ENCODE measurements around the gene ELFN1.

Gene ELFN1

GRCh38 chr7:1677206-1678080 is 7.4 kb downstream of the ELFN1 start:
- FAIRE-seq: no peak

DNA sequence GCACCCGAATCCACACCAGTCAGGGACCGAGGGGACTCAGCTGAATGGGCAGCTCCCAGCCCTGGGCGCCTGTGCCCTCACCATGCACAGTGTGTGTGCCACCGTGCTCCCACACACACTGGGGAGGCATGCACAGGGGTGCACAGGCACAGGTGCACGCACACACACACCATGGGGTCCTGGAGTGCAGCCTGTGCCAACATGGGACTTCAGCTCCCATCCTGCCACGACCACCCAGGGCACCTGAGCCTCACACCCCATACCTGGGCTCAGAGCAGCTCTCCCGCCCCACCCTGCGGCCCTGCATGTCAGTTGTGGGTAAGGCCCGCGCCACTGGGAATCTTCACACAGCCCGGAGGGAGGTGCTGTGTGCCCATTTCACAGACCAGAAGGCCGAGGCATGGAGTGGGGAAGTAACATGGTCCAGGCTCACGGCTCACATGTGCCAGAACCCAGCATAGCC is 8.0 kb downstream of the ELFN1 start:
- FAIRE-seq: no peak

DNA sequence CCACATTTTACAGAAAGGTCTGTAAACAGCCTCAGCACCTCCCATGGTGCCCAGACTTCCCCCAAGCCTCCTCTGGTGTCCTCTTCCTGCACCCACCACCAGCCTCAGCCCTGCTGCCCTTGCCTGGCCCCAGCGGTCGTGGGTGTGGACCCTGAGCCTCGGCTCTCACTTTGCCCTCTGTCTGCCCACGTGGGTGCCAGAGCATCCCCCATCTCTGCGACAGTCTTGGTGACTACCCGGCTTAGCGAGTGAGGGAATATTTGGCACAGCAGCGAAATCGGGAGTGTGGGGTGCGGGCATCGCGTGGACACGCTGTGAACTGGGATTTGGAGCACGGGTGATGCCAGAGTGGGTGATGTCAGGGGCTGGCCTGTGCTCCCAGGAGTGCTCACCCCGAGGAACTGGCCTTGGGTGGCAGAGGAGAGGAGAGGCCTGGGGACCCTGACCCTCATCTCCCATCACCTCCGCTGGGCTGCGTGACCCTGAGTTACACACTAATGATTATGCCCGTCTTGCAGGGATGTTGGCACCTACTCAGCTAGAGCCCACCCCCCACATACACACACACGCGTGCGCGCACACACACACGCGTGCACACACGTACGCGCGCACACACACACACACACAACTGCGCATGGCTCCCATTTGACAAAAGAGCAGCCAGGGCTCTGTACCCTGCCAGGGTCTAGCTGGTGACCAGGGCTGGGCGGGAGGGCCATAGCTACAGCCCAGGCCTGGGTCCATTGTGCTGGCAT is 8.7 kb downstream of the ELFN1 start:
- FAIRE-seq: no peak

DNA sequence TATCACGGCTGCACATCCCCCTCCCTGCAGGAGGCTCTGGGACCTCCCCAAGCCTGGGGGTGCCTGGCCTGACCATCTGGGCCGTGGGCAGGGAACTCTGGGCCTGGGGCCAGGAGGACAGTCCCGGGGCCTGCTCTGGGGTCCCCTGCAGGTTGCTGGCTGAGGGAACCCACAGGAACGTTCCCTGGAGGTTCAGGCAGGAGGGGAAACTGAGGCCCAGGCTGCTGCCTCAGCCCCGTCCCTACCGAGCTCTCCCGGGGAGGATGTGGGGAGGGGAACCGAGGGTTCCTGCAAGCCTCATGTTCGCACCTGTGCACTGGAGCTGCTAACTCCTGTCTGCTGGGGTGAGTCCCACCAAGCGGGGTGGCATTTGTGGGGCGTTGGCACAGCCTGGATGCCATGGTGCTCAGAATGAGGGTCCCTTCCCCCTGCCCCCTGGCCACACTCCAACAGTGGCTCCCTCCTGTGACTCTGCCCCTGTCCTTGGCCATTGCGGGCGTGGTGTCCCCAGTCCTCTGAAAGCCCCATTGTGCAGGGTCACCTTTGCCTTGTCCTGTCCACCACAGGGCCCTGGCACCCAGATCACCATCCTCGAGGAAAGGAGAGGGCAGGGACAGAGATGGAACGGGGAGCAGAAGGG is 9.4 kb downstream of the ELFN1 start:
- FAIRE-seq: no peak

- FAIRE-seq: no peak
Observed at GRCh38 chr7:1679966-1680730, 10.1 kb downstream of the ELFN1 start.

DNA sequence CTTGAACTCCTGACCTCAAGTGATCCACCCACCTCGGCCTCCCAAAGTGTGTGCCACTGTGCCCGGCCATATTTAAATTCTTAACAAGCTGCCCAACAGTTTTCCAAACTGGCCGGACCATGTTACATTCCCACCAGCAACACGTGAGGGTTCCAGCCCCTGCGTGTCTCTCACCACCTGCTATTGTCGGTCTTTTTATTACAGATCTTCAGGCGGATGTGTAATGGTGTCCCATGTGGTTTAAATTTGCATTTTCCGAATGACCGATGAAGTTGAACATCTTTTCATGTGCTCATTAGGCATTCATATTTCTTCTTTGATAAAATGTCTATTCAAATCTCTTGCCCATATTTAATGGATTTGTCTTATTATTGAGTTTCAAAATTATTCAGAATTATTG is 11.5 kb downstream of the ELFN1 start:
- no peak for FAIRE-seq

- no peak for FAIRE-seq
Observed at GRCh38 chr7:1685000-1685624, 15.0 kb downstream of the ELFN1 start.

GRCh38 chr7:1688542-1688941 is 18.5 kb downstream of the ELFN1 start:
- no peak for FAIRE-seq

DNA sequence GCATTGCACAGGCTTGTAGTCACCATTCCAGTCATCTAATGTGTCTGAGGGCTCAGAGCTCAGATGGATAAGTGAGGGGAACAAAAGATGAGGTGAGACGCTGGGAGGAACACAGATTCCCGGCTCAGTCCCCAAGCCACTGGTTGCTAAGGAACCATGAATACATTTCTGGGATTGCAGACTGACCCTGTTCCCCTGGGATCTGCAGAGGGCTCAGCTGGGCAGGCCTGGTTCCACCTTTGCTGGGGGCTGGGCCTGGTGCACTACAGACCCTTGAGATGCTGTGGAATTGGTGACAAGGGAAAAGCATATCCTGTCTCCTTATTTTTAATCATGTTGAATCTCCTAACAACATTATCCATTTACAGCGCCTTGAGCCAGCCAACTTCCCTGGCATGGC is 19.2 kb downstream of the ELFN1 start:
- no peak for FAIRE-seq

DNA sequence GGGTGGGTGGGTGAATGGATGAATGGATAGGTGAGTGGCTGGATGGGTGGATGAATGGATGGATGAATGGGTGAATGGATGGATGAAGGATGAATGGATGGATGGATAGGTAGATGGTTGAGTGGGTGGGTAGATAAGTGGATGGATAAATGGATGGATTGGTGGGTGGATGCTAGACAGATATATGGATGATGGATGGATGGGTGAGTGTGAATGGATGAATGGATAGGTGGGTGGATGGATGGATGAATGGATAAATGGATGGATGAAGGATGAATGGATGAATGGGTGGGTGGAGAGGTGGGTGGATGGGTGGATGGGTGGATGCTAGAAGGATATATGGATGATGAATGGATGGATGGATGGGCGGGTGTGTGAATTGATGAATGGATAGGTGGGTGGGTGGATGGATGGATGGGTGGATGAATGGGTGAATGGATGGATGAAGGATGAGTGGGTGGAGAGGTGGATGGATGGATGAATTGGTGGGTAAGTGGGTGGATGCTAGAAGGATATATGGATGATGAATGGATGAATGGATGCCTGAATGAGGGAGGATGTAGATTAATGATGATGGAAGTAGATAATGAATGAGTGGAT is 20.4 kb downstream of the ELFN1 start:
- no peak for FAIRE-seq

DNA sequence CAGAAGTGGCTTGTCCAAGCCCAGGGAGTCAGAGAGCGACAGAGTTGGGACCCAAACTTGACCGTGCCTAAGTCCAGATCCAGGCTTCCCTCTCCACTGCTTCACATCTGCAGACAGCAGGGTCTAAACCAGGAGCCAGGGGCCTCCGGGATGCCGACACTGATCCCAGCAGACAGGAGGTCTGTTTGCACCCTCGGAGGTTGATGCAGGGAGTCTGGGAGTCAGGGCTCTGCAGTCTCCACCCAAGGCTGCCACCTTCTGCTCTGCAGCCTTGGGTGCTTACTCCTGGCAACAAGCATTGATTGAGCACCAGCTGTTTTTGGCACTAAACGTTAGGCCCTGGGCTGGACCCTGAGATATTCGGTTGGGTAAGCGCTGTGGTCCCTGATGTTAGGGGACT is 21.0 kb downstream of the ELFN1 start:
- FAIRE-seq: no peak

- FAIRE-seq: no peak
Observed at GRCh38 chr7:1691601-1692514, 21.8 kb downstream of the ELFN1 start.

DNA sequence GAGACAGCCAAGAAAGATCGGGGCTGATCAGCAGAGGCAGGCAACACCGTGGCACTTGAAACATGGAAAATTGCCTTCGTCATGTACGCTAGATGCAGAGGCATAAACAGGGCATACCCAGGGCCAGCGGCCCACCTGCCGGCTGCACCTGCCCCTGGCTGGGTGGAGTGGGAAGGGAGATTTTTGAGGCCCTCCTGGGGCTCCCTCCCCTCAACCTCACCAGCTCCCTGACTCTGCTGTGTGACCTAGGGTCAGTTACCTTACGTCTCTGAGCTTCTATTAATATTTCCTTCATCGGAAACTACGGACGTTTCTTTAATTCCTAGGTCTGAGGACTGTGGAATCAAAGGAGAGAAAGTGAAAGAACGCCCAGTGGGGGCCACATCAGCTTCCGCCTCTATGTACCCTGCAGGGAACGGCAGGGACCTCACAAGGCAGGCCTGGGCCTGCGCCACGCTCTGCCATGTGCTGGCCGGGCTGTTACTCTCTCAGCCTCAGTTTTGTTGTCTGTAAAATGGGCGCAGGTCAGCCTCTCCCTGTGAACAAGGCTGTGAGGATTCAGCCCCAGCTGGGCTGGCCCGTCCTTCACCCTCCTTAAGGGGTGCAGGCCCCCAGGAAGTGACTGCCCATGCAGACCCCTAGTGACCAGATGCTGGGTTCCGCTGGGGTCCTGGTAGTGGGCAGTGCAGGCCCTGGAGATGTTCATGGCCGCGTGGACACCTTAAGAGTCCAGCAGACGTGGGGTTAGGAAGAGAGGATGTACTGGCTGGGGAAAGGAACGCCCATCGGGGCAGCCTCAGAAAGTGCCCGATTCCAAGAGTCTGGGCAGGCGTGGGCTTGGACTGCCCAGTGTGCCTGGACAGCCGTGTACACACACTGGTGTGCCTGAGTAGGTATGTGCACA is 22.7 kb downstream of the ELFN1 start:
- no peak for FAIRE-seq

GRCh38 chr7:1693419-1693990 is 23.4 kb downstream of the ELFN1 start:
- no peak for FAIRE-seq

DNA sequence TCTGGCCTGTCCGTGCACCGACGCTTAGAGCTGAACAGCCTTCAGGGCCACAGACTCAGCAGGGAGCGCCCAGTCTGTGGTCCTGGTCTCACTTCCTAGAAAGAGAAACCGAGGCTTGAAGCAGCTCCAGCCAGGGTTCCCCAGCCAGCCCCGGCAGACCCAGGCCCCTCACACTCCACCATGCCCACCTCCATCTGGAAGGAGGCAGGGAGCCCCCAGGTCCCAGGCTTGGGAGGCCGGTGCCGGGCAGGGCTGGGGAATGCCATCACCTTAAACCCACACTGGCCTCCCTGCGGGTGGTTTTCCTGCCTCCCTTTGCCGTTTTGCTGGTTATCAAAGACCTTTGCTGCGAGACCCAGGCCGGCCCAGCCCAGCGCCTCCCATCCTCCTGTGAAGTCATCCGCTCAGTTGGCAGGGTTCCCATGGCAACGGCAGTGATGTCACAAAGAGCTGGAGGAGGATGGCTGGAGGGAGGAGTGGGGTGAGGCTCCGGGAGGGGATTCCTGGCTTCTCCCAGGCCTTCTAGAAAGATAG is 24.0 kb downstream of the ELFN1 start:
- FAIRE-seq: no peak

GRCh38 chr7:1694611-1695511 is 24.8 kb downstream of the ELFN1 start:
- no peak for FAIRE-seq

GRCh38 chr7:1695800-1696454 is 25.9 kb downstream of the ELFN1 start:
- no peak for FAIRE-seq
